Measurements from ENCODE around the gene CLK4.
"Not testable (repeated sequence)": the region's sequence is repeated elsewhere in the genome, so short reads cannot be mapped to it uniquely, and the experiment has no call there.

CLK4 gene

DNA sequence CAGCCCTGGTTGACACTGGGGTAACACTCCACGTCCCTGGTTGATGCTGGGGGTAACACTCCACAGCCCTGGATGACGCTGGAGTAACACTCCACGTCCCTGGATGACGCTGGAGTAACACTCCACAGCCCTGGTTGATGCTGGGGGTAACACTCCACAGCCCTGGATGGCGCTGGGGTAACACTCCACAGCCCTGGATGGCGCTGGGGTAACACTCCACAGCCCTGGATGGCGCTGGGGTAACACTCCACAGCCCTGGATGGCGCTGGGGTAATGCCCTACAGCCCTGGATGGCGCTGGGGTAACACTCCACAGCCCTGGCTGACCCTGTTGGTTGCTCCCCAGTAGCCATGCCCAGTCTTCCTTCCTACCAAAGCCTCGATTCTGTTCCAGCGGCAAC lies 41.4 kb downstream of the CLK4 start:
- H3K27me3 Mint-ChIP-seq: peaks cover 32% of the 10 kb centered on the region
- not testable (repeated sequence) for H3K4me1 Mint-ChIP-seq

GRCh38 chr5:178583279-178583678 lies 43.6 kb downstream of the CLK4 start:
- no peaks in the 10 kb centered on the region for H3K9me3 Mint-ChIP-seq
- no peaks in the 10 kb centered on the region for H3K4me1 Mint-ChIP-seq
- ATAC-seq: no peak

More for the DNA sequence above, 41.4 kb downstream of the CLK4 start:
- not testable (repeated sequence) for H3K9me3 Mint-ChIP-seq; H3K36me3 Mint-ChIP-seq (ENCODE audit: low read depth); H3K27ac Mint-ChIP-seq; H3K4me3 Mint-ChIP-seq
- peak; percentile 71 for ATAC-seq
- DNase-seq: peak; percentile 28

GRCh38 chr5:178582291-178582690 lies 44.6 kb downstream of the CLK4 start:
- peaks cover 17% of the 10 kb centered on the region for H3K27me3 Mint-ChIP-seq
- ATAC-seq: no peak
- no peaks in the 10 kb centered on the region for H3K36me3 Mint-ChIP-seq (ENCODE audit: low read depth)
- H3K27ac Mint-ChIP-seq: no peak overlapping the region
- no peaks in the 10 kb centered on the region for H3K4me1 Mint-ChIP-seq
- DNase-seq: no peak
- H3K4me3 Mint-ChIP-seq: no peak overlapping the region
- H3K9me3 Mint-ChIP-seq: no peaks in the 10 kb centered on the region

More at GRCh38 chr5:178583279-178583678, 43.6 kb downstream of the CLK4 start:
- Mint-ChIP-seq H3K27ac (no peak overlapping the region), H3K4me3 (no peak overlapping the region), H3K36me3 (ENCODE audit: low read depth) (no peaks in the 10 kb centered on the region), H3K27me3 (peaks cover 21% of the 10 kb centered on the region)
- DNase-seq: no peak

- no peaks in the 10 kb centered on the region for H3K36me3 Mint-ChIP-seq (ENCODE audit: low read depth)
- DNase-seq (no peak), ATAC-seq (no peak)
- no peak overlapping the region for H3K4me3 Mint-ChIP-seq
- H3K27ac Mint-ChIP-seq: no peak overlapping the region
- no peaks in the 10 kb centered on the region for H3K9me3 Mint-ChIP-seq
- H3K4me1 Mint-ChIP-seq: no peaks in the 10 kb centered on the region
- H3K27me3 Mint-ChIP-seq: peaks cover 18% of the 10 kb centered on the region
Measured at GRCh38 chr5:178581621-178582020, 45.2 kb downstream of the CLK4 start.

DNA sequence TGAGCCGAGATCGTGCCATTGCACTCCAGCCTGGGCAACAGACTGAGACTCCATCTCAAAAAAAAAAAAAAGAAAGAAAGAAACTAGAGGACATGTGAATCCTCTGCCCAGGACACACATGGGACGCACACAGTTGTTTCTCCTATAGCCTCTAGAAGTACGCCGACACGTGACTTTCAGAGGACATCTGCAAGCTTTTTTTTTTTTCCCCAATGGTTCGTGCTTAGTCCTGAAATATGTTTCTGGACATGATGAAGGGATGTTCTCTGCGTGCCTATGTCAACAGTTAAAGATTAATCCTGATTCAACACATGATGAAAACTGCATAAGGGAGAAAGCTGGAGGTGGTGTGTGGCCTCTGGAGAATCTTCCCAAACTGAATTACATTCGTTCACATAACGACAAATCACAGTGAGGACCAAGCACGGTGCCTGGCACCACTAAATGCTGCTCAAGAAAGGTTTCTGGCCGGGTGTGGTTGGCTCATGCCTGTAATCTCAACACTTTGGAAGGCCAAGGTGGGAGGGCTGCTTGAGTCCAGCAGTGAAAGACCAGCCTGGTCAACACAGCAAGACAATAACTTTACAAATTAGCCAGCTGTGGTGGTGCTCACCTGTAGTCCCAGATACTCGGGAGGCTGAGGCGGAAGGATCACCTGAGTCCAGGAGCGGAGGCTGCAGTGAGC lies 46.4 kb downstream of the CLK4 start:
- ATAC-seq (no peak), DNase-seq (no peak)
- Mint-ChIP-seq H3K9me3 (no peaks in the 10 kb centered on the region), H3K4me1 (no peaks in the 10 kb centered on the region), H3K27ac (no peak overlapping the region), H3K4me3 (no peak overlapping the region), H3K36me3 (ENCODE audit: low read depth) (no peaks in the 10 kb centered on the region), H3K27me3 (peaks cover 22% of the 10 kb centered on the region)

- DNase-seq (no peak), ATAC-seq (no peak)
- H3K27ac Mint-ChIP-seq: no peak overlapping the region
- H3K4me1 Mint-ChIP-seq: no peaks in the 10 kb centered on the region
- H3K27me3 Mint-ChIP-seq: peaks cover 37% of the 10 kb centered on the region
- no peaks in the 10 kb centered on the region for H3K36me3 Mint-ChIP-seq (ENCODE audit: low read depth)
- no peaks in the 10 kb centered on the region for H3K9me3 Mint-ChIP-seq
- no peak overlapping the region for H3K4me3 Mint-ChIP-seq
Measured at GRCh38 chr5:178577944-178578343, 48.9 kb downstream of the CLK4 start.

GRCh38 chr5:178577376-178577839 lies 49.4 kb downstream of the CLK4 start:
- no peaks in the 10 kb centered on the region for H3K9me3 Mint-ChIP-seq
- no peak overlapping the region for H3K4me3 Mint-ChIP-seq
- no peaks in the 10 kb centered on the region for H3K36me3 Mint-ChIP-seq (ENCODE audit: low read depth)
- H3K4me1 Mint-ChIP-seq: no peaks in the 10 kb centered on the region
- peaks cover 41% of the 10 kb centered on the region for H3K27me3 Mint-ChIP-seq
- no peak overlapping the region for H3K27ac Mint-ChIP-seq
- no peak for DNase-seq
- no peak for ATAC-seq

GRCh38 chr5:178576591-178577351 lies 50.1 kb downstream of the CLK4 start:
- Mint-ChIP-seq H3K27ac (no peak overlapping the region), H3K9me3 (no peaks in the 10 kb centered on the region), H3K27me3 (peaks cover 41% of the 10 kb centered on the region), H3K36me3 (ENCODE audit: low read depth) (no peaks in the 10 kb centered on the region), H3K4me1 (no peaks in the 10 kb centered on the region), H3K4me3 (no peak overlapping the region)
- no peak for DNase-seq
- no peak for ATAC-seq

DNA sequence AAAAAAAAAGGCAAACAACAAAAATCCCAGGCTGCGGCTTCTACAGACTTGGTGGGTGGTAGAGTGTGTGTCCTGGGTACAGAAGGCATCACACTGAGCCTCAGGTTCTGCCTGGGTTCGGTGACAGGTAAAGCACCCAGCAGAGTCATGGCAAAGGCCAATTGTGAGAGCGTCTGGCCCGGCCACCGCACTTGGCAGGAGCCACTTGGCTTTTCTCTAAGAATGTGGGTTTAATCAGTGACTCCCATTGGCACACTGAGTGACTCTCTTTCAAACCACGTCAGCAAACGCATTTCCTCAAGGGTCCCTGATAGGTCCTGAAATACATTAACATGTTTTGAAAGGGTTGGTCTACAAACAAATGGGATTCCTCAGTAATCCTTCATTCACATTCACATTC lies 53.6 kb downstream of the CLK4 start:
- Mint-ChIP-seq H3K36me3 (ENCODE audit: low read depth) (no peaks in the 10 kb centered on the region), H3K4me3 (no peak overlapping the region), H3K4me1 (no peaks in the 10 kb centered on the region), H3K27me3 (peaks cover 40% of the 10 kb centered on the region), H3K27ac (no peak overlapping the region), H3K9me3 (no peaks in the 10 kb centered on the region)
- ATAC-seq: no peak
- no peak for DNase-seq

GRCh38 chr5:178572617-178573016 lies 54.2 kb downstream of the CLK4 start:
- DNase-seq (no peak), ATAC-seq (no peak)
- Mint-ChIP-seq H3K9me3 (no peaks in the 10 kb centered on the region), H3K4me3 (no peak overlapping the region), H3K36me3 (ENCODE audit: low read depth) (no peaks in the 10 kb centered on the region), H3K4me1 (no peaks in the 10 kb centered on the region), H3K27ac (no peak overlapping the region), H3K27me3 (peaks cover 36% of the 10 kb centered on the region)

DNA sequence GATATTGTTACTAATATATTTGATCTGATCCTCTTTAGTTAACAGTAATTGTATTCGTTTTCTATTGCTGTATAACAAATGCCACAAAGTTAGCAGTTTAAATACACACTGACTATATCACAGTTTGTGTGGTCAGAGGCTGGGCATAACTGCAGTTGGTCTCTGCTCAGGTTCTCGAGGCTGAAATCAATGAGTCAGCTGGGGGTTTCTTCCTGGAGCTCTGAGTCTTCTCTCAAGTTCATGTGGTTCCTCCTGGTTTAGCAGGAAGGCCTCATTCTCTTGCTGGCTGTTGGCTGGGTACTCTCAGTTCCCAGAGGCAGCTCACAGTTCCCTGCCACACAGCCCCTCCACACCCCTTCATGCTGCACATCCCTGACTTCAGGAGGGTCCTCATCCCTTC lies 57.4 kb downstream of the CLK4 start:
- Mint-ChIP-seq H3K27me3 (peaks cover 32% of the 10 kb centered on the region), H3K27ac (no peak overlapping the region), H3K4me3 (no peak overlapping the region), H3K36me3 (ENCODE audit: low read depth) (no peaks in the 10 kb centered on the region), H3K4me1 (no peaks in the 10 kb centered on the region), H3K9me3 (no peaks in the 10 kb centered on the region)
- ATAC-seq: no peak
- no peak for DNase-seq

GRCh38 chr5:178564811-178565550 lies 61.9 kb downstream of the CLK4 start:
- no peak overlapping the region for H3K27ac Mint-ChIP-seq
- no peaks in the 10 kb centered on the region for H3K36me3 Mint-ChIP-seq (ENCODE audit: low read depth)
- H3K27me3 Mint-ChIP-seq: peaks cover 26% of the 10 kb centered on the region
- H3K4me3 Mint-ChIP-seq: no peak overlapping the region
- H3K4me1 Mint-ChIP-seq: no peaks in the 10 kb centered on the region
- H3K9me3 Mint-ChIP-seq: no peaks in the 10 kb centered on the region
- DNase-seq (no peak), ATAC-seq (no peak)

DNA sequence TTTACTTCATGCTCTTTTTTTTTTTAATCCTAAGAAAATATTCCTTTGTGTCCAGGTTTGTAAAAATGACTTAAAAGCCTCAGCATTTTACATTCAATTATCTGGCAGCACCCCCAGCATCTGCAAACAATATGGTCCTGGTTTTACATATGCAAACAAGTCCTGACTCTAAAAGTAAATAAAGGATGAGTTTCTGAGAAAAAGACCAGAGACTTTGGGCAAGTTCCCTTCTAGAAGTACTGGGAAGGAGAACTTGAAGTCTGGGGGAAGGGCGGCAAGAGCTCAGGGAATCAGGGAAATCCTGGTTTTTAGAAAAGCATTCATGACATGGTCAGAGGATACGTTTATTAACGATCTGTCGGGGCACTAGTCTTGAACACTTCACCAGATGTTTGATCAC lies 62.5 kb downstream of the CLK4 start:
- H3K27me3 Mint-ChIP-seq: peaks cover 26% of the 10 kb centered on the region
- ATAC-seq: no peak
- H3K36me3 Mint-ChIP-seq (ENCODE audit: low read depth): no peaks in the 10 kb centered on the region
- H3K4me1 Mint-ChIP-seq: no peaks in the 10 kb centered on the region
- no peak for DNase-seq
- H3K4me3 Mint-ChIP-seq: no peak overlapping the region
- no peak overlapping the region for H3K27ac Mint-ChIP-seq
- H3K9me3 Mint-ChIP-seq: no peaks in the 10 kb centered on the region

DNA sequence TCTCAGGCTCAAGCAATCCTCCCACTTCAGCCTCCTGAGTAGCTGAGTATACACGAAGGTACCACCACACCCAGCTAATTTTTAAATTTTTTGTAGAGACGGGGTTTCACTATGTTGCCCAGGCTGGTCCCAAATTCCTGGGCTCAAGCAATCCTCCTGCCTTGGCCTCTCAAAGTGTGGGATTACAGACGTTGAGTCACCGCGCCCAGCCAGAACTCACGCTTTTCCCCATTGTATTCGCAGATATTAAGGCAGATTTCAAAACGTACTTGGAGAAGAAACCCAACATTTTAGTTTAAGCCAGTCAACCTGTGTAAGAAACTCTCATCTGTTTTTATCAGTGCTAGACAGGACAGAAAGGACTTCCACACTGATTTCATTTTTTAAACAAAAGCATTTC lies 63.2 kb downstream of the CLK4 start:
- H3K4me3 Mint-ChIP-seq: no peak overlapping the region
- ATAC-seq (no peak), DNase-seq (no peak)
- no peak overlapping the region for H3K27ac Mint-ChIP-seq
- no peaks in the 10 kb centered on the region for H3K36me3 Mint-ChIP-seq (ENCODE audit: low read depth)
- H3K4me1 Mint-ChIP-seq: no peaks in the 10 kb centered on the region
- peaks cover 26% of the 10 kb centered on the region for H3K27me3 Mint-ChIP-seq
- no peaks in the 10 kb centered on the region for H3K9me3 Mint-ChIP-seq

DNA sequence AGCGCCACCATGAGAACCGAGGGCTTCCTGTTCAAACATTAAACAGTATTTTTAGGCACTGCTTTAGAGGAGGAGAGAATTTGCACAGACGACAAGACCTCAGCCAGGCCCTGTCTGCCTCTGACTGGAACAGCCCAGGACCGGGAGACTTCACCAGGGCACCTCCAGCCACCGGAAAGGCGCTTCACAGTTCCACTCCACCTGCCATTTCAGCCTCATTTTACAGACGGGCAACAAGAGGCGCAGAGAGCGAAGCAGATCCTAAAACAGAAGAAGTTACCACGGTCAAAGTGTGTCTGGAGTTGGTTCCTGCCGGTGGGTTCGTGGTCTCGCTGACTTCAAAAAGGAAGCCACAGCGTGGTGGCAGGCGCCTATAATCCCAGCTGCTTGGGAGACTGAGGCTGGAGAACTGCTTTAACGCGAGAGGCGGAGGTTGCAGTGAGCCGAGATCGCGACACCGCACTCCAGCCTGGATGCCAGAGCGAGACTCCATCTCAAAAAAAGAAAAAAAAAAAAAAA lies 65.0 kb downstream of the CLK4 start:
- H3K27me3 Mint-ChIP-seq: peaks cover 31% of the 10 kb centered on the region
- no peaks in the 10 kb centered on the region for H3K4me1 Mint-ChIP-seq
- ATAC-seq (no peak), DNase-seq (no peak)
- no peaks in the 10 kb centered on the region for H3K9me3 Mint-ChIP-seq
- H3K36me3 Mint-ChIP-seq (ENCODE audit: low read depth): no peaks in the 10 kb centered on the region
- H3K27ac Mint-ChIP-seq: no peak overlapping the region
- no peak overlapping the region for H3K4me3 Mint-ChIP-seq
